HepG2 (cell line): ENCODE data around the gene RAD23A. TPM values are rescaled to one million over a fixed set of nuclear protein-coding genes. Genes with fewer than 3 reads are reported as not detected.

Experiments
- ATF6 ChIP-seq: sonication (generic); formaldehyde crosslinking; conservative IDR thresholded peaks from 2 replicates; pipeline ENCODE4 v1.4.0; 2020; ENCODE audit warnings: missing genetic modification reagents
- CREBL2 ChIP-seq: sonication (generic); formaldehyde crosslinking; IDR thresholded peaks from 2 replicates; pipeline ENCODE4 v1.8.1; 2023; ENCODE audit warnings: missing genetic modification reagents, mild to moderate bottlenecking, borderline replicate concordance
- DPF2 ChIP-seq: sonication (generic); formaldehyde crosslinking; IDR thresholded peaks from 2 replicates; pipeline ENCODE4 v1.4.0; 2020; ENCODE audit warnings: mild to moderate bottlenecking, low read depth, missing genetic modification reagents, borderline replicate concordance
- ESRRA ChIP-seq: sonication (generic); formaldehyde crosslinking; IDR thresholded peaks from 2 replicates; pipeline ENCODE4 v1.5.1; 2020; ENCODE audit warnings: mild to moderate bottlenecking, low read depth, missing genetic modification reagents
- KDM3A ChIP-seq: IDR thresholded peaks from 2 replicates; pipeline ENCODE4 v1.6.1; 2018; ENCODE audit warnings: low read depth, missing compliant biosample characterization
- KLF11 ChIP-seq: IDR thresholded peaks from 2 replicates; pipeline ENCODE4 v1.6.1; 2016; ENCODE audit warnings: missing compliant biosample characterization
- MYNN ChIP-seq: sonication (generic); formaldehyde crosslinking; IDR thresholded peaks from 2 replicates; pipeline ENCODE4 v1.4.0; 2020; ENCODE audit warnings: mild to moderate bottlenecking, low read depth, missing genetic modification reagents
- PRDM10 ChIP-seq: sonication (generic); formaldehyde crosslinking; IDR thresholded peaks from 2 replicates; pipeline ENCODE4 v1.4.0; 2020; ENCODE audit warnings: low read depth, missing genetic modification reagents
- SOX5 ChIP-seq: IDR thresholded peaks from 2 replicates; pipeline ENCODE4 v1.6.1; 2016; ENCODE audit warnings: borderline replicate concordance
- SRSF9 ChIP-seq: fragments of 200-400 bp; formaldehyde crosslinking; IDR thresholded peaks from 2 replicates; pipeline ENCODE4 v1.6.1; 2018; ENCODE audit warnings: borderline replicate concordance, mild to moderate bottlenecking, low read depth, low read length; ENCODE audit not compliant: insufficient read depth, poor library complexity, severe bottlenecking
- ZBED4 ChIP-seq: sonication (generic); formaldehyde crosslinking; IDR thresholded peaks from 2 replicates; pipeline ENCODE4 v1.4.0; 2020; ENCODE audit warnings: missing genetic modification reagents, borderline replicate concordance
- ZNF101 ChIP-seq: sonication (generic); formaldehyde crosslinking; IDR thresholded peaks from 2 replicates; pipeline ENCODE4 v1.4.0; 2020; ENCODE audit warnings: mild to moderate bottlenecking, low read depth, missing genetic modification reagents, borderline replicate concordance
- ZNF136 ChIP-seq: sonication (generic); formaldehyde crosslinking; IDR thresholded peaks from 2 replicates; pipeline ENCODE4 v1.8.1; 2022; ENCODE audit warnings: low read depth, mild to moderate bottlenecking, moderate library complexity, missing genetic modification reagents
- ZNF549 ChIP-seq: sonication (generic); formaldehyde crosslinking; IDR thresholded peaks from 2 replicates; pipeline ENCODE4 v1.5.0; 2020; ENCODE audit warnings: missing genetic modification reagents
- ZNF563 ChIP-seq: sonication (generic); formaldehyde crosslinking; IDR thresholded peaks from 2 replicates; pipeline ENCODE4 v1.8.0; 2022; ENCODE audit warnings: mild to moderate bottlenecking, moderate library complexity, missing genetic modification reagents
- ZNF597 ChIP-seq: sonication (generic); formaldehyde crosslinking; IDR thresholded peaks from 2 replicates; pipeline ENCODE4 v1.5.0; 2020; ENCODE audit warnings: missing genetic modification reagents
- ZNF768 ChIP-seq: sonication (generic); formaldehyde crosslinking; IDR thresholded peaks from 2 replicates; pipeline ENCODE4 v1.4.0; 2020; ENCODE audit warnings: missing genetic modification reagents
- ZNF777 ChIP-seq: sonication (generic); formaldehyde crosslinking; IDR thresholded peaks from 2 replicates; pipeline ENCODE4 v1.4.0; 2020; ENCODE audit warnings: missing genetic modification reagents
- polyA plus RNA-seq, 8 experiments: library from polyadenylated mRNA; depleted of rRNA in 3 of 8; stranded (reverse) in 7 of 8; unstranded in 1 of 8; fragments of >200 nt; fragmentation: Illumina TruSeq in 4 of 8; extraction: Trizol in 4 of 8; gene quantifications; 2 replicates each; pipeline versions ENCODE4 v1.2.1 to v1.2.3, GENCODE V29; 2011 to 2016; ENCODE audit warnings: low read depth in 4 of 8, missing spikeins in 1 of 8, mixed read lengths in 1 of 8; ENCODE audit not compliant: insufficient read depth in 1 of 8
- total RNA-seq, 5 experiments: library from RNA; depleted of rRNA; stranded (reverse); fragments of >200 nt; fragmentation: Illumina TruSeq; extraction: Trizol; gene quantifications; 2 replicates each; pipeline ENCODE4 v1.2.3, GENCODE V29; 2016; ENCODE audit warnings: low read depth in 1 of 5

RAD23A gene
- total and polyA plus RNA-seq, 2 of the 13 experiments (the other 11 are each of a cell fraction or from before 2014, with no cell fraction given): 42.5 to 54.2 TPM

GRCh38 chr19:12945479-12946091, at the start of gene RAD23A (continued):
- TF ChIP-seq ZNF549: no peak
- no peak for TF ChIP-seq ESRRA (CRISPR knock-in tag)
- TF ChIP-seq SOX5 (CRISPR knock-in tag): peak; percentile 47; the same call in 1 of the 2 replicates
- no peak for TF ChIP-seq ZBED4 (CRISPR knock-in tag)
- no peak for TF ChIP-seq ZNF597
- TF ChIP-seq ZNF563 (CRISPR knock-in tag): peak; percentile 31; the same call in 1 of the 2 replicates
- no peak for TF ChIP-seq PRDM10 (CRISPR knock-in tag)
- peak; percentile 61; the same call in 1 of the 2 replicates for TF ChIP-seq KDM3A (CRISPR knock-in tag)
- TF ChIP-seq ZNF101 (CRISPR knock-in tag): no peak
- TF ChIP-seq KLF11 (CRISPR knock-in tag): peak; percentile 26; the same call in 1 of the 2 replicates
- TF ChIP-seq MYNN: no peak
- no peak for TF ChIP-seq ZNF136 (CRISPR knock-in tag)
- no peak for TF ChIP-seq SRSF9
- TF ChIP-seq ATF6 (CRISPR knock-in tag): no peak
- TF ChIP-seq DPF2: no peak
- peak; percentile 57 for TF ChIP-seq ZNF777 (CRISPR knock-in tag)
- no peak; the same call in 1 of the 2 replicates for TF ChIP-seq CREBL2 (CRISPR knock-in tag)
- TF ChIP-seq ZNF768 (CRISPR knock-in tag): no peak
